ENCODE measurements around the gene PFDN1. TPM values are rescaled to one million over a fixed set of nuclear protein-coding genes. Genes with fewer than 3 reads are reported as not detected.

PFDN1 gene
- total and polyA plus RNA-seq, 9 of the 15 experiments (the other 6 are each of a cell fraction or from before 2014, with no cell fraction given): 45.5 to 215 (median 78.0) TPM

GRCh38 chr5:140273401-140273877, 29.5 kb downstream of the PFDN1 start:
- in situ Hi-C loops (cut with MboI) (no loop called here), intact Hi-C loops (cut with micrococcal nuclease) (no loop called here)
- Histone ChIP-seq H3K27ac (ENCODE audit: extremely low read depth, low read depth, low read length) (no peak overlapping the region; the same call in 2 of the 3 replicates), H3K9me1 (ENCODE audit: control insufficient read depth, insufficient read depth, low read length) (no peaks in the 10 kb centered on the region), H2AFZ (ENCODE audit: low read depth, low read length) (no peak overlapping the region), H3K4me2 (ENCODE audit: insufficient read depth, low read length) (no peak overlapping the region), H3K9me3 (replicated peaks; ENCODE audit: control insufficient read depth, insufficient read depth, low read depth, low read length) (no peaks in the 10 kb centered on the region; the same call in 1 of the 2 replicates), H3K27me3 (ENCODE audit: control insufficient read depth in 2 of 2, insufficient read depth in 2 of 2, low read length in 2 of 2) (no peaks in the 10 kb centered on the region), H3K4me3 (no peak overlapping the region), H3K4me1 (replicated peaks in 1 of 2; ENCODE audit: control insufficient read depth in 2 of 2, insufficient read depth in 2 of 2, low read length in 2 of 2) (no peaks in the 10 kb centered on the region), H3K9ac (ENCODE audit: insufficient read depth in 1 of 2, low read depth in 2 of 2, low read length in 2 of 2) (no peak overlapping the region), H3K79me2 (ENCODE audit: control insufficient read depth, insufficient read depth, low read length) (no peaks in the 10 kb centered on the region), H3K36me3 (ENCODE audit: control insufficient read depth, insufficient read depth, low read length) (peaks cover 8% of the 10 kb centered on the region; the same call in 1 of the 3 replicates), H4K20me1 (replicated peaks; ENCODE audit: control insufficient read depth, insufficient read depth, low read length) (no peaks in the 10 kb centered on the region)
- no peak for DNase-seq (ENCODE audit: extremely low read depth in 1 of 4, low spot score in 3 of 4)
- 77% methylated on average over 6 of the region's 6 CpGs for WGBS (ENCODE audit: insufficient coverage, low coverage, missing lambda C conversion rate)
- CTCF ChIA-PET (ENCODE audit: low intra/inter-chr PET ratio): no interaction called here
- POLR2A ChIA-PET: interaction anchor here (0.5 to 1.2 kb wide), 2 partner anchors 11 to 29 kb away, joined by 3 to 5 read pairs; partner anchors contain the start of gene PFDN1
- no peak for ATAC-seq
- FAIRE-seq: no peak
- BruUV-seq (replicated peaks): no TSS peak
- no peak for TF ChIP-seq MYBL2 (IDR thresholded peaks at IDR 0.05; ENCODE audit: low read depth)
- TF ChIP-seq MYBL2 (CRISPR knock-in tag; IDR thresholded peaks at IDR 0.05; ENCODE audit: borderline replicate concordance): no peak
- no peak for TF ChIP-seq IRF2 (CRISPR knock-in tag; IDR thresholded peaks at IDR 0.05)
- no peak for TF ChIP-seq ZNF165 (CRISPR knock-in tag; IDR thresholded peaks at IDR 0.05; ENCODE audit: borderline replicate concordance)
- TF ChIP-seq BRF2 (IDR thresholded peaks at IDR 0.05; ENCODE audit: borderline replicate concordance, insufficient read depth, insufficient read length): no peak
- no peak for TF ChIP-seq PHF8 (IDR thresholded peaks at IDR 0.05; ENCODE audit: borderline replicate concordance, low read length)
- no peak for TF ChIP-seq TFE3 (CRISPR knock-in tag; IDR thresholded peaks at IDR 0.05)
- TF ChIP-seq ZNF75A (CRISPR knock-in tag; IDR thresholded peaks at IDR 0.05): no peak
- no peak for TF ChIP-seq POLR3G (IDR thresholded peaks at IDR 0.05; ENCODE audit: extremely low read depth, insufficient read length, insufficient replicate concordance)
- TF ChIP-seq CUX1 (CRISPR knock-in tag; IDR thresholded peaks at IDR 0.05): no peak
- TF ChIP-seq PHF21A (IDR thresholded peaks at IDR 0.05; ENCODE audit: borderline replicate concordance, low read depth): no peak
- TF ChIP-seq HDAC8 (tag; IDR thresholded peaks at IDR 0.05): no peak
- TF ChIP-seq HMBOX1 (IDR thresholded peaks at IDR 0.05): no peak
- TF ChIP-seq ZNF121 (CRISPR knock-in tag; conservative IDR thresholded peaks at IDR 0.05): no peak

All from K562 (cell line).